NOMO-1 treated with dmso at 0.1 percent for 144 hours (cell line): Measurements from ENCODE around the gene LRBA.
A peak's percentile ranks its signal among the peaks of the same experiment; 100 is the strongest.
"Not testable (repeated sequence)": the region's sequence is repeated elsewhere in the genome, so short reads cannot be mapped to it uniquely, and the experiment has no call there.

ENCODE experiments used
- DNase-seq: peaks from one replicate; lab custom pipeline; 2025; ENCODE audit not compliant: unreplicated experiment; lab: John Stamatoyannopoulos, UW

Gene LRBA

DNA sequence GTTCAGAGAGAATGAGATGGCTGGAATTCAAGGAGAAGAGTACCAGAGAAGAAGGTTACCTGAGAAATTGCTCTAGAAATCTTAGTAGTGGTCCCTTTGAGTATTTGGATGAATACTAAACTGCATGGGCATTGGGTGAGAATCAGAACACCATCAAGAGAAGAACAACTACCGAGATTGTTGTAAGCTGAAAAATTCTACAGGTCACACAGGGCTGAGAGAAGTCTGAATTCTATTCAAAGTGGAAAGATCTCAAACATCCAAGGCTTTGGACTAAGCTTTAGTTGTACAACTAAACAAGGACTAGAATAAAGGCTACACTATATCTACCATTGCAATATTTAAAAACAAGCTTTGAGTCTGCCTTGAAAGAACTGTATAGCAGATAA is 40.8 kb downstream of the LRBA start:
- no peak for DNase-seq

DNA sequence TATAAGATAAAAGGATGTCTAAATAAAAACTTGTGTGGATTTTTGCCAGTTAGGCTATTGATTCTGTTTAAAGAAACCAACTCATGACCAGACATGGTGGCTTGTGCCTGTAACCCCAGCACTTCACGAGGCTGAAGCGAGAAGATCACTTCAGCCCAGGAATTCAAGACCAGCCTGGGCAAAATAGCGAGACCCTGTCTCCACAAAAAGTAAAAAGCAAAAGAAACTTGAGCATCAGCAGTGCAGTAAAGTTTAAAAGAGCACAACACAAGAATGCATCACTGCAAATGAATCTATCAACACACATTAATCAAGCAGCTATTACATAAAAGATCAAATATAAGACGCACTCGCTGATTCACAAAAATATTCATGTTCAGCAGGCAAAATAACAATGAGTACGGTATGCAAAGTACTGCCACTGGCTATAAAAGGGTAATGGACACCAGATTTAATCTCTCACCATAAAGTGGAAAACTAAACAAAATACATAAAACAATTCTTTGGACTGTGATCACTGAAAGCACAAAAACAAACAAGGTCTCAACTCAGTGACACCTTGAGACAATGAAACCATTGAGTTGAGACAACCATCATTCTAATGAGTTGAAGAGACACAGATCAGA is 41.3 kb downstream of the LRBA start:
- no peak for DNase-seq

DNA sequence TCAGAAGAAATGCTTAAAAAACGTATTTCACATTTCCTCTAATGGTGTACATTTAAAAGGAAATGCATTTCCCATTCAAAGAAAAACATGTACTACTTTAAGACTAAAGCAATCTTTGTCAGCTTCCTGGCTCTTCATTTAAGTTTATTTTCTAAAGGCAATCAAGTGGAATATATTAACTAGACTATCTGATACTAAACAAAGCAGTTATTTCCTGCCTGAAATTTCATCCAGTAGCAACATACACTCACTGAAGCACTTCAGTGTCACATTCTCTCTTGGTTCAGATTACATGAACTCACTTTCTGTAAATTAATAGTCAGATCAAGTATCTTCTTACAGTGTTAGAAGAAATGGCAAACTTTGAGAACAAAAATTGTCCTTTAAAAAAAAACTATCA is 42.5 kb downstream of the LRBA start:
- DNase-seq, result no peak

DNA sequence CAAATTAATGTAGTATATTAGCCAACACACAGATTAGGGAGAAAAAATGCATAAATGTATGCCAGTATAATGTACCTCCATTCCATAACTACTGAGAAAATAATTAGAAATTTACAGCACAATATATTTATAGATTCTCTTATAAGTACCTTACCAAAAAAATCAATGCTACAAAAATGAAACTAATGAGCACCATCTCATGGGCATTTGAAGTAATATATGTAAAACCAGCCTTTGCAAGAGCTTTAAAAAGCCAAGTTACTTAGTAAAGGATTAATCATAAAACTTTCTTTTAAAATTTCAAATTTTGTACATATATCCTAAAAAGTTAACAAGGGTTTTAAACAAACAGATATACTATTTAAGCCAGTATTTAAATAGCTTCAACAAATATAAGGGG is 43.2 kb downstream of the LRBA start:
- DNase-seq, result no peak

DNA sequence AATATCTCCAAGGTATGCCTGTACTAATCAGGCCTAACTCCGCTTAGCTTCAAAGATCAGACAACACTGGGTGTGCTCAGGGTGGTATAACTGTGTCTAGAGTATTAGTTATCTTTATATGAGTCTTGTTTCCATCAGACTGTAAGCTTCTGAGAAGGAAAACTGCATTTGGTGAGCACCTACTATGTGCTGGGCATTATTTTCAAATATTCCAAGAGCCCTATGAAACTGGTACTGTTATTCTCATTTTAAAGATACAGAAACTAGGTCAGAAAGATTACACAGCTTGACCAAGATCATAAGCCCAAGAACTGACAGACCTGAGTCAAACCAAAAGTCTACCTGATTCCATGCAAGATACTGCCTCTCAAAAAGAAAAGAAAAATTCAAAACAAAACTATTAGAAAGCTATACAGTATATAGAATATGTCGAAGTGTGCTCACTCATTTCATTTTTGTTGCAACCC is 44.4 kb downstream of the LRBA start:
- no peak for DNase-seq

DNA sequence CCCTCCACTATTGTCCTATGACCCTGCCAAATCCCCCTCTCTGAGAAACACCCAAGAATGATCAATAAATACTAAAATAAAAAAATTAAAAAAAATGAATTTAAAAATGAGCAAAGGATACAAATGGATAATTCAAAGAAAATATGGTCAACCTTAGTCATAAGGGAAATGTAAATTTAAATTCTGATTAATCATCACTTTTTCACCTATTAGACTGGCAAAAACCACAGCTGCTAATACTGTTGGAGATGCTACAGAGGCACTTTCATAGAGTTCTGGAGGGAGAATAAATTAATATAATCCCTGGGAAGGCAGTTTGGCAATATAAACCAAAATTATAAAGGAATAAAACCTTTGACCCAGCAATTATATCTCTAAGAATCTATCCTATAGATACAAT is 50.3 kb downstream of the LRBA start:
- no peak for DNase-seq

DNA sequence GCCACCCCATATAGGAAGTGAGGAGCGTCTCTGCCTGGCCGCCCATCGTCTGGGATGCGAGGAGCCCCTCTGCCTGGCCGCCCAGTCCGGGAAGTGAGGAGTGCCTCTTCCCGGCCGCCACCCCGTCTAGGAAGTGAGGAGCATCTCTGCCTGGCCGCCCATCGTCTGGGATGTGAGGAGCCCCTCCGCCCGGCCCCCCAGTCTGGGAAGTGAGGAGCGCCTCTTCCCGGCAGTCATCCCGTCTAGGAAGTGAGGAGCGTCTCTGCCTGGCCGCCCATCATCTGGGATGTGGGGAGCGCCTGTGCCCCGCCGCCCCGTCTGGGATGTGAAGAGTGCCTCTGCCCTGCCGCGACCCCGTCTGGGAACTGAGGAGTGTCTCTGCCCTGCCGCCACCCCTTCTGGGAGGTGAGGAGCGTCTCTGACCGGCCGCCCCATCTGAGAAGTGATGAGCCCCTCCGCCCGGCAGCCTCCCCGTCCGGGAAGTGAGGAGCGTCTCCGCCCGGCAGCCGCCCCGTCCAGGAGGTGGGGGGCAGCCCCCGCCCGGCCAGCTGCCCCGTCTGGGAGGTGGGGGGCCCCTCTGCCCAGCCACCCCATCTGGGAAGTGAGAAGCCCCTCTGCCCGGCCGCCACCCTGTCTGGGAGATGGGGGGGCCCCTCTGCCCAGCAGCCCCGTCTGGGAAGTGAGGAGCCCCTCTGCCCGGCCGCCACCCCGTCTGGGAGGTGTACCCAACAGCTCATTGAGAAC is 51.3 kb downstream of the LRBA start:
- not testable (repeated sequence) for DNase-seq

DNA sequence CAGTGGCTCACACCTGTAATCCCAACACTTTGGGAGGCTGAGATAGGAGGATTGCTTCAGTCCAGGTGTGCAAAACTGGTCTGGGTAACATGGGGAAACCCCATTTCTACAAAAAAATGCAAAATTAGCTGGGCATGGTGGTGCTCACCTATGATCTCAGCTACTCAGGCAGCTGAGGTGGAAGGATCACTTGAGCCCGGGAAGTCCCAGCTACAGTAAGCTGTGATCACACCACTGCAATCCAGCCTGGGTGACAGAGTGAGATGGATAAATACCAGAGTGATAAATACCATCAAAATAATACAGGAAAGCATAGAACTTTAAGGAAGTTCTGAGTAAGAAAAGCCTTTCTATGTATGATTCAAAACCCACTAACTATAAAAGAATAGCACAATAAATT is 52.8 kb downstream of the LRBA start:
- DNase-seq, result no peak

DNA sequence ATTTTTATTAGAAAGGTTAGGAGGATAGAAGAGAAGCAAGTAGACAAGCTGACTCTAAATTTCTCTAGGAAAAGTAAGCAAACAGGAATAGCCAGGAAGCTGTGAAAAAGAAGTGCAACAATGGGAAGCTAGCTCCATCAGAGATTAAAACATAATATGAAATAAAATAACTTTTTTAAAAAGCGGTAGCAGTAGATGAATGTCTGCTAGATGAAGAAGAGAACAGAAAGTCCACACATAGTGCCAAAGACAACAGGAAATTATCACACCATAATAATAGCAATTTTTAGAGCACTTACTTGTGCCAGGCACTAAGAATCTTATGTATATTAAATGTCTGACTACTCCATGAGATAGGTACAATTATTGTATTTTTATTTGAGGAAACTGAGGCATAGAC is 53.5 kb downstream of the LRBA start:
- no peak for DNase-seq

DNA sequence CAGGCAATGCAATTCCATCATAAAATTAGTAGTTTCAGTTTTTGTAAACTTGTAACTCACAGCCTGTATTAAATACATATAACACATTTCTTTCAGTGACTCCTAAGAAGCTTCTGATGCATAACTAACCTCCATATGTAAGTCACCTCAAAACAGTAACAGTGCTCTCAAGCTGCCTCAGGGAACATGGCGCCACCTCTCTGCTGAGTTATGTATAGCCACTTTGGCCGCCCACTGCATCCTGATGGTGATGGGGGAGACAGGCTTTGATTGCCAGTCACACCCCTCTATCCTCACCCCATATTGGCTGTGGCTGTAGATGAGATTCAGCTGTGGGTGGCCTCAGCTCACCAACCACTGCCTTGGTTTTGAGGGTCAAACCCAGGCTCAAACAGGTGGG is 54.3 kb downstream of the LRBA start:
- DNase-seq, result peak; percentile 19

DNA sequence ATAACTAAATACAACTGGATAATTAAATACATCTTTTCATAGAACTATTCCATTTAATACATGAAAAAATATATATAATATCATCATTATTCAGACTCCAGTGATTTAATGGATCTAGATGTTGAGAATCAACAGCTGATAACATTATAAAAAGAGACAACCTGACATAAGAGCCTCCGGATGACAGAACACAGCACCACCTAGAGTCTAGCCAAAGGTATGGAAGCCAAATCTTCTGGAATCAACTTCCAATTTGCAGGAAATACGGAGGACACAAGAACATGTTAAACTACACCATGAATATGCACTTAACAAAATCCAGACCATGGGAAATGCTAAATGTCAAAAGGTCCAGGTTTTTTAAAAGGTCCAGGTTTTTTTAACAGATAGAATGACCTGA is 55.0 kb downstream of the LRBA start:
- no peak for DNase-seq

DNA sequence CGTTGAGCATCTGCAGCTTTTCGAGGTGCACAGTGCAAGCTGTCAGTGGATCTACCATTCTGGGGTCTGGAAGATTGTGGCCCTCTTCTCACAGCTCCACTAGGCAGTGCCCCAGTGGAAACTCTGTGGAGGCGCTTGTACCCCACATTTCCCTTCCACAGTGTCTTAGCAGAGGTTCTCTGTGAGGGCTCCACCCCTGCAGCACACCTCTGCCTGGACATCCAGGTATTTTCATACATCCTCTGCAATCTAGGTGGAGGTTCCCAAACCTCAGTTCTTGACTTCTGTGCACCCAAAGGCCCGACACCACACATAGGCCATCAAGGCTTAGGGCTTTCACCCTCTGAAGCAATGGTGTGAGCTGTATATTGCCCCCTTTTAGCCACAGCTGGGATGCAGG is 57.1 kb downstream of the LRBA start:
- not testable (repeated sequence) for DNase-seq

DNA sequence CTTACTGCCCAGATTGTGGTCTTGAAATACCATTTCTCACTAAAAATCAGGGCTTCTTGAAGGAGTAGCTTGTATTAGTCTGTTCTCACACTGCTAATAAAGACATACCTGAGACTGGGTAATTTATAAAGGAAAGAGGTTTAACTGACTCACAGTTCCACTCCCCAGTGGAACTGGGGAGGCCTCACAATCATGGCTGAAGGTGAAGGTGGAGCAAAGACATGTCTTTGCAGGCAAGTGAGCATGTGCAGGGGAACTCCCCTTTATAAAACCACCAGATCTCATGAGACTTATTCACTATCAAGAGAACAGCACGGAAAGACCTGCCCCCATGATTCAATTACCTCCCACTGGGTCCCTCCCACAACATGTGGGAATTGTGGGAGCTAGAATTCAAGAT is 58.0 kb downstream of the LRBA start:
- DNase-seq, result not testable (repeated sequence)

DNA sequence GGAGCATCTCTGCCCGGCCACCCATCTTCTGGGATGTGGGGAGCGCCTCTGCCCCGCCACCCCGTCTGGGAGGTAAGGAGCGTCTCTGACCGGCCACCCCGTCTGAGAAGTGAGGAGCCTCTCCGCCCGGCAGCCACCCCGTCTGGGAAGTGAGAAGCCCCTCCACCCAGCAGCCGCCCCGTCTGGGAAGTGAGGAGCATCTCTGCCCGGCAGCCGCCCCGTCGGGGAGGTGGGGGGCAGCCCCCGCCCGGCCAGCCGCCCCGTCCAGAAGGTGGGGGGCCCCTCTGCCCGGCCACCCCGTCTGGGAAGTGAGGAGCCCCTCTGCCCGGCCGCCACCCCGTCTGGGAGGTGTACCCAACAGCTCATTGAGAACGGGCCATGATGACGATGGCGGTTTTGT is 61.2 kb downstream of the LRBA start:
- not testable (repeated sequence) for DNase-seq

DNA sequence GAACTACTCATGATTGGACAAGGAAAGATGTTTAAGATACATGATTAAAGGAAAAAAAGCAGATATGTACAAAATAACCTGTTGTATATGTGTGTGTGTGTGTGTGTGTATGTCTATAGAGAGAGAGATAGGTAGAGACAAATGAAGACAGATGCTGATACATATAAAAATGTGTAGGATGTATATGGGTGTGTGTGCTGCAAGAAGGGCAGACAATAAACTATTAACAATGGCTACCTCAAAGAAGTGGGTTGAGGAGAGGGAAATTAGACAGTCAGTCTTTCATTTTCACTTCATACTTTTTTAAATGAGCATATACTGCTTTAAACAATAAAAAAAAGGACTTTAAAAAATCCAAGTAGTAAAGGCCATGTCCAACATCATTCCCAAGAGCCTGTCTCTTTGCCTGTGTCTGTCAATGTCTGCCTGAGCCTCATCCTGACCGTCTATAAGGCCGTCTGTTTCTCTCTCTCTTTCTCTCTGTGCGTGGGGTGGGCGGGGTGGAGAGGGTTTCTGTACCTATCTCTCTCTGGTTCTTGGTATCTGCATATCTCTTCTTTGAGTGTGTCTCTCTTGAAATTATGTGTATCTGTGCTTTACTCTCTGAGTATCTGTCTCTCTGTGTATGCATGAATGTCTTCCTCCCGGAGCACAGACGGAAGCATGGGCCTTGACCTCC is 62.8 kb downstream of the LRBA start:
- DNase-seq, result no peak

DNA sequence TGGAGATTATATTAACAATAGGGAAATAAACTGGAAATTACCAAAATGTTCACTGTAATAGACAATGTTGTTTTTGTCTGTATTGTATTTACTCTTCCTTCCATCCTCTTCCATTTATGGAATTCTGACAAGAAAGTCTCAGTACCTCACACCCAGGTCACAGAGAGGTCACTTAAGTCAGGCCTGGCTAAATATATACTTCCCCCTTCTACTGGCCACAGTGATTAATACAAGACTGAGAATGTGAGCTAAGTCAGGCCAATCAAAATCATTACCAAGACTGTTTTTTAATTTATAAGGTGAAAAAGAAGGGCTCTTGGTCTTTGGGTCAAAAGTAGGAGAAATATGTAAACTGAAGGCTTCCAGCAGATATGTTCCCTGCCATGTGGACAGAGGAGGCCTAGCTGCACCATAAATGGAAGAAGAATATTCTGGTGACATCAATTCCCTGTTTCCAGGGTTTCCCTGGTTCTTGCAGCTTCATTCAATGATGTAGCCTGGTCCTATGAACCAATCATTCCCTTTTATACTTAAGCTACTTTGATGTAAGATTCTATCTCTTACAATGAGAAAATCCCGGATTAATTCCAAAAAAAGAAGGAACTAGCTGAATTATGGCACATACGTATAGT is 64.3 kb downstream of the LRBA start:
- DNase-seq, result no peak

DNA sequence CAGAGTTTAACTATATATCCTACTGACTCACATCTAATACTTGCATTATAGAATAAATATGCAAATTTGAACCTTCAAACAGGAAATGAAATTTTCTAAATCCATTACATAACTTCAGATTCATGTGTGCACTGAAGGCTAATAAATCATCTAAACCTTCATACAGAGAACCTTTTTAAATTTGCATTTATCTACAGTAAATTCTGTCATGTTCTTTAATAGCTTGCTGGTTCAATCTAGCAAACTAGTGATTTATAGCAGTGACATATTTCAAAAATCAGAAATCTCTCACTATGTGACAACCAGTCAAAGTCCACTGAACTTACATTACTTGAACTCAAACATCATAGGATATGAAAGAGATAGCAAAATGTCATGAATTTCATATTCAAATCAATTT is 65.1 kb downstream of the LRBA start:
- DNase-seq, result no peak

DNA sequence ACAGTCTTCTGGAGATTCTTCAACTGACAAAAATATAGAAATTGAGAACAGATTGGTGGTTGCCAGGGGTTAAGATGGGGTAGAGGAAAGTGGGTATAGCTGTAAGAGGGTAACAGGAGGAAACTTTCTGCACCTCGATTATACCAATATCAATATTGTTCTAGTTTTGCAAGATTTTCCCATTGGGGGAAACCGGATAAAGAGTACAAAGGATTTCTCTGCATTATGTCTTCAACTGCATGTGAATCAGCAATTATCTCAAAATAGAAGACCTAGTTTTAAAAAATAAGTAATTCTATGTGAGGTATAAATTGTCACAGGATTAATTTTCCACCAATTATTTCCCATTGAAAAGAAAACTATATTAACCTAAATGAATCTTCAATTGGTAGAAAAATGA is 65.7 kb downstream of the LRBA start:
- no peak for DNase-seq

DNA sequence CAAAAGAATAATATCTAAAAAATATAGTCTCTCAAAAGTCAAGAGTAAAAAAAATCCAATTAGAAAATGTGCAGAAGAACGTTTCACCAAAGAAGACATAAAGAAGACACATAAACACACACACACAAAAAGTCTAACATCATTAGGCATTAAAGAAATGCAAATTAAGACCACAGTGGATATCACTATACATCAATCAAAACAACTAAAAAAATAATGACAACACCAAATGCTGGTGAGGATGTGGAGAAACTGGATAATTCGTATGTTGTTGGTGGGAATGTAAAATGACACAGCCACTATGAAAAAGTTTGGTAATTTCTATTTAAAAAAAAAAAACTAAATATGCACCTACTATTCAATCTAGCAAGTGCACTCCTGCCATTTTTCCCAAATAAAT is 66.4 kb downstream of the LRBA start:
- DNase-seq, result no peak

DNA sequence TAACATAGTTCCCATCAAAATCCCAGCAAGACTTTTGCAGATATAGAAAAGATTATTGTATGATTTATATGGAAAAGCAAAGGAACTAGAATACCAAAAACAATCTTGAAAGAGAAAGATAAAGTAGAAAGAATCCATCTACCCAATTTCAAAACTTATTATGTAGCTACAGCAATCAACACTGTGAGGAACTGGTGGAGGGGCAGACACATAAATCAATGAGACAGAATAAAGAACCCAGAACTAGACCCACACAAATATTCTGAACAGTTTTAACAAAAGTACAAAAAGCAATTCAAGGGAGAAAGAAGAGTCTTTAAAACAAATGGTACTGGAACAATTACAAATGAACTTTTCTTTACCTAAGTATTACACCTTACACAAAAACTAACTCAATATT is 67.0 kb downstream of the LRBA start:
- no peak for DNase-seq

DNA sequence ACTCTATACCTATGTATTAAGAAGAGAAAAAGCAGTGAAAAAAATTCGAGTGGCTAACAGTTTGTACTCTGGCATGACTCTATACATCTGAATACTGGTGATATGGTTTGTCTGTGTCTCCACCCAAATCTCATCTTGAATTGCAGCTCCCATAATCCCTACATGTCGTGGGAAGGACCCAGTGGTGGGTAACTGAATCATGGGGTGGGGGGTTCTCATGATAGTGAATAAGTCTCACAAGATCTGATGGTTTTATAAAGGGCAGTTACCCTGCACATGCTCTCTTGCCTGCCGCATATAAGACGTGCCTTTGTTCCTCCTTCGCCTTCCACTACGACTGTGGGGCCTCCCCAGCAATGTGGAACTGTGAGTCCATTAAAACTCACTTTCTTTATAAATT is 70.4 kb downstream of the LRBA start:
- DNase-seq, result no peak

DNA sequence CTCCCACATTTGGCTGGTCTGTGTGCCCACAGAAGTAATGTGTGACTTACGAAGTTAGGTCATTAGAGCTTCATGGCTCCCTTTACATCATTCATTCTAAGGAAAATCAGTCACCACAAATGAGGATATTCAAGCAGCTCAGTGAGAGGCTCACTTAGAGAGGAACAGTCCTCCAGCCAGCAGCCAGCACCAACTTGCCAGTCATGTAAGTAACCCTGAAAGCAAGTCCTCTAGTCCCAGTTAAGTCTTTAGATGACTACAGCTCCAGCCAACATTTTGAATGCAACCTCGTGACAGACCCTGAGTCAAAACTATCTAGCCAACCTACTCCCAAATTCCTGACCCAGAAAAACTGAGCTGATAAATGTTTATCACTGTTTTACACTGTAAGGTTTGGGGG is 71.3 kb downstream of the LRBA start:
- DNase-seq, result no peak
